Gastroesophageal sphincter (tissue), 3 donors: ENCODE results near the gene SND1.

Experiments used
- EP300 ChIP-seq: sonication (generic); formaldehyde crosslinking; IDR thresholded peaks from one replicate; pipeline ENCODE4 v1.6.1; 2017; ENCODE audit warnings: antibody characterized with exemption, mild to moderate bottlenecking
- POLR2AphosphoS5 ChIP-seq: sonication (generic); formaldehyde crosslinking; IDR thresholded peaks from one replicate; pipeline ENCODE4 v1.6.1; 2017; ENCODE audit warnings: antibody characterized with exemption
- TF ChIP-seq, protein P1 (sequence below), 4 experiments: fragments of 200-600 bp in 2 of 4; fragments of 450-650 bp in 2 of 4; sonication (generic) in 1 of 4; IDR thresholded peaks; one replicate each; pipeline ENCODE4 v1.5.1; 2017 to 2019; ENCODE audit warnings: antibody characterized with exemption in 4 of 4, mild to moderate bottlenecking in 2 of 4, moderate library complexity in 2 of 4

DNA sequence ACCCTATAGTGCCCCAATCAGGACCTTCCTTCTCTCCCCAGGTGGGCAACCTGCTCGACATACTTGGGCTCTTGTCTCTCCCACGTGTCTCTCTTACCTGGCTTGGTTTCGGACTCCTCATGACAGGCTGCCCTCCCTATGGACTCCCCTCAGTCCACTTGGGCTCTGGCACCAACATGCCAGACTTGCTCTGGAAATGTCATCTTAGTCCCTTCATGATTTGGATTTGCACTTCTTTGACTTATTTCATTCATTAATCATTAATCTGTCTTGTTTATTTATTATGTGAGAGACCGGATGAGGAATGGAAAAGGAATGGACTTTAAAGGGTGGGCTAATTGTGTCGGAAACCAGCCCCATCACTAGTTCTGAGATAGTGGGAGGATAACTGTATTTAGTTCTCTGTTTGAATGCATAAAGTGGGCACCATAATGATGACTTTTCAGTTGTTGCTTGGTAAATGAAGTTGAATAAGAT is 108.0 kb downstream of the SND1 start:
- TF ChIP-seq EP300 (no peak), POLR2AphosphoS5 (no peak)
- TF ChIP-seq, protein P1, sequence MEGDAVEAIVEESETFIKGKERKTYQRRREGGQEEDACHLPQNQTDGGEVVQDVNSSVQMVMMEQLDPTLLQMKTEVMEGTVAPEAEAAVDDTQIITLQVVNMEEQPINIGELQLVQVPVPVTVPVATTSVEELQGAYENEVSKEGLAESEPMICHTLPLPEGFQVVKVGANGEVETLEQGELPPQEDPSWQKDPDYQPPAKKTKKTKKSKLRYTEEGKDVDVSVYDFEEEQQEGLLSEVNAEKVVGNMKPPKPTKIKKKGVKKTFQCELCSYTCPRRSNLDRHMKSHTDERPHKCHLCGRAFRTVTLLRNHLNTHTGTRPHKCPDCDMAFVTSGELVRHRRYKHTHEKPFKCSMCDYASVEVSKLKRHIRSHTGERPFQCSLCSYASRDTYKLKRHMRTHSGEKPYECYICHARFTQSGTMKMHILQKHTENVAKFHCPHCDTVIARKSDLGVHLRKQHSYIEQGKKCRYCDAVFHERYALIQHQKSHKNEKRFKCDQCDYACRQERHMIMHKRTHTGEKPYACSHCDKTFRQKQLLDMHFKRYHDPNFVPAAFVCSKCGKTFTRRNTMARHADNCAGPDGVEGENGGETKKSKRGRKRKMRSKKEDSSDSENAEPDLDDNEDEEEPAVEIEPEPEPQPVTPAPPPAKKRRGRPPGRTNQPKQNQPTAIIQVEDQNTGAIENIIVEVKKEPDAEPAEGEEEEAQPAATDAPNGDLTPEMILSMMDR (IDR thresholded peaks at IDR 0.05): no peak
